Brain microvascular endothelial cell (primary cell): Measurements from ENCODE around the gene KIF3B.

Experiments used
- DNase-seq: peaks from one replicate; pipeline ENCODE4 v3.0.0-alpha.2; 2020
- H3K27ac ChIP-seq: fragments of 250-450 bp; sonication (Bioruptor Pico); 2 replicates; pipeline ENCODE4 v1.5.1; 2020; ENCODE audit warnings: mild to moderate bottlenecking, moderate library complexity
- H3K27me3 ChIP-seq: fragments of 250-450 bp; sonication (Bioruptor Pico); replicated peaks from 2 replicates; pipeline ENCODE4 v1.5.1; 2020; ENCODE audit warnings: mild to moderate bottlenecking
- H3K36me3 ChIP-seq: fragments of 250-450 bp; sonication (Bioruptor Pico); replicated peaks from 2 replicates; pipeline ENCODE4 v1.5.1; 2020; ENCODE audit warnings: mild to moderate bottlenecking
- H3K4me3 ChIP-seq: 2 replicates; pipeline ENCODE4 v1.5.1; 2011; ENCODE audit warnings: low read depth, mild to moderate bottlenecking, control low read depth, low read length, moderate library complexity
- in situ Hi-C: cut with HindIII; loops from 2 replicates; pipeline ENCODE4 v1.10.0; 2017; ENCODE audit warnings: low sequenced_read_pairs, low pct_ligation_motif_present
- TF ChIP-seq, protein P1 (sequence below): IDR thresholded peaks from 2 replicates; pipeline ENCODE4 v1.5.1; 2011; ENCODE audit warnings: low read depth, mild to moderate bottlenecking, moderate library complexity, low read length, control low read depth, inconsistent platforms; ENCODE audit errors: missing control alignments

The KIF3B gene

DNA sequence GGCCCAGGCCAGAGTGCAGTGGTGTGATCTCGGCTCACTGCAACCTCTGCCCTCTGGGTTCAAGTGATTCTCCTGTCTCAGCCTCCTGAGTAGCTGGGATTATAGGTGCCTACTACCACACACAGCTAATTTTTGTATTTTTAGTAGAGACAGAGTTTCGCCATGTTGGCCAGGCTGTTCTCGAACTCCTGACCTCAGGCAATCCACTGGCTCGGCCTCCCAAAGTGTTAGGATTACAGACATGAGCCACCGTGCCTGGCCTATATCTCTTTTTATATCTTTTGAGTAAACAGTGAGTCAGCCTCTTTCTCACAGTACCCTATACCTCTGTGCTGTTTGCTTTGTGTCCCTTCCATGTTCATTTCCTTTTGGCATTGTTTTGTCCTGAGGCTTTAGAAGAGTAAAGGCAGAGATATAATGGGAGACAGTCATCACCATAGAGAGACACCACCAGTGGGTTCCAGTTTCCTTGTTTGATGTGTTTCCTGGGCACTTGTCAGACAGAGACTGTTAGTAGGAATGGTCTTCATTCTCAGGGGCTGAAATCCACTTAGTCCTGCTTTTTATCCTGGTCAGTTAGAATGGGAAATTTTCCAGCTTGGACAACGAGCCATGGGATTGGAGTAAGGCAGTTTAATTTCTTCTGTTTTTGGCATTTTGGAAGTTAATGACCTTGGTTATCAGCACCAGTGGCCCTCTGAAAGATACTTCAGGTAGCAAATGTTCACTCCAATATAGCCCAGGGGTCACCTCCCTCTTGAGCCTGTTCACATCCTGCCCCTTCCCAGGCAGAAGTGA, 48.5 kb downstream of the KIF3B start:
- Histone ChIP-seq H3K27me3 (no peaks in the 10 kb centered on the region), H3K27ac (peak overlapping the region; percentile 95), H3K36me3 (peaks cover 3% of the 10 kb centered on the region), H3K4me3 (no peak overlapping the region)
- in situ Hi-C loops = no loop called here
- TF ChIP-seq, protein P1, sequence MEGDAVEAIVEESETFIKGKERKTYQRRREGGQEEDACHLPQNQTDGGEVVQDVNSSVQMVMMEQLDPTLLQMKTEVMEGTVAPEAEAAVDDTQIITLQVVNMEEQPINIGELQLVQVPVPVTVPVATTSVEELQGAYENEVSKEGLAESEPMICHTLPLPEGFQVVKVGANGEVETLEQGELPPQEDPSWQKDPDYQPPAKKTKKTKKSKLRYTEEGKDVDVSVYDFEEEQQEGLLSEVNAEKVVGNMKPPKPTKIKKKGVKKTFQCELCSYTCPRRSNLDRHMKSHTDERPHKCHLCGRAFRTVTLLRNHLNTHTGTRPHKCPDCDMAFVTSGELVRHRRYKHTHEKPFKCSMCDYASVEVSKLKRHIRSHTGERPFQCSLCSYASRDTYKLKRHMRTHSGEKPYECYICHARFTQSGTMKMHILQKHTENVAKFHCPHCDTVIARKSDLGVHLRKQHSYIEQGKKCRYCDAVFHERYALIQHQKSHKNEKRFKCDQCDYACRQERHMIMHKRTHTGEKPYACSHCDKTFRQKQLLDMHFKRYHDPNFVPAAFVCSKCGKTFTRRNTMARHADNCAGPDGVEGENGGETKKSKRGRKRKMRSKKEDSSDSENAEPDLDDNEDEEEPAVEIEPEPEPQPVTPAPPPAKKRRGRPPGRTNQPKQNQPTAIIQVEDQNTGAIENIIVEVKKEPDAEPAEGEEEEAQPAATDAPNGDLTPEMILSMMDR = no peak
- DNase-seq = peak; percentile 85

DNA sequence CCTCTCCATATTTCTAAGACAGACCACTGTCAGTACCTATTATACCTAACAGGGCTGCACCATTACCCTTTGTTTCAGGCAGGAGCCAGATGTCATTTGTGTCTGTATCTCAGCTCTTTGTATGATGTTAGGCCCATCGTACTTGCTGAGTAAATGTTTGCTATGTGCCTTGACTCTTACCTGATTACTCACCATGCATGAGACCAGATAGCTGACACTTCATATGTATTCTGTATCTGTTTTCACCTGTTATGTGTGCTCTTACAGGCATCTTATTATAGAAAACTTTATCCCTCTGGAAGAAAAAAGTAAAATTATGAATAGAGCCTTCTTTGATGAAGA, 49.0 kb downstream of the KIF3B start:
- H3K27ac ChIP-seq = peak overlapping the region; percentile 95
- TF ChIP-seq, protein P1 = no peak
- no peak overlapping the region for H3K4me3 ChIP-seq
- no peaks in the 10 kb centered on the region for H3K27me3 ChIP-seq
- peaks cover 8% of the 10 kb centered on the region for H3K36me3 ChIP-seq
- in situ Hi-C loops = no loop called here
- peak; percentile 16 for DNase-seq

DNA sequence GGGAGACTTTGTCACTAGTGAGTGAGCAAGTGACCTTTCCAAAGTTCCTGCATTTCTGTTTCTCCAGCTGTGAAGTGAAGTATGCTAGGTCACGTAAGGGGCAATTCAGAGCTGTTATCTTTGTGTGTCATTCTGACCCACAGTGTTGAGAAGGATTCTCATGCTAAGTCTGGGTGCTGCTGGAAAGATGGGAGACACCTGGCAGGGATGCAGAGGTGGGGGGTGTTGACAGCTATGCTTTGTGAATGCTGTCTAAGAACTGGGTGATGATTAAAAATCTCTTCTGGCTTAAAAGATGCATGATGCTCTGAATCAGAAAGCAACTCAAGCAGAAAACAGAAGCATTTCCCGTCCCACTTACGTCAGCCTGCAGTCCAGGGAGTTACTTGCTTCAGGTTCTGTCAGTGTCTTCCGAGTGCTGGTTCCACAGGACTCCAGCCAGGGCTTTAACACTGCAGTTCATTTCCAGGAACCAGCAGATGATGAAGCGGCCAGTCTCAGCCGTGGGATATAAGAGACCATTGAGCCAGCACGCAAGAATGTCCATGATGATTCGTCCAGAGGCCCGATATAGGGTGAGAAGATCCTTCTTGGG, 49.7 kb downstream of the KIF3B start:
- Histone ChIP-seq H3K27me3 (no peaks in the 10 kb centered on the region), H3K4me3 (no peak overlapping the region), H3K36me3 (peaks cover 14% of the 10 kb centered on the region), H3K27ac (peak overlapping the region; percentile 95)
- in situ Hi-C loops = no loop called here
- TF ChIP-seq, protein P1 = no peak
- DNase-seq = peak; percentile 79

DNA sequence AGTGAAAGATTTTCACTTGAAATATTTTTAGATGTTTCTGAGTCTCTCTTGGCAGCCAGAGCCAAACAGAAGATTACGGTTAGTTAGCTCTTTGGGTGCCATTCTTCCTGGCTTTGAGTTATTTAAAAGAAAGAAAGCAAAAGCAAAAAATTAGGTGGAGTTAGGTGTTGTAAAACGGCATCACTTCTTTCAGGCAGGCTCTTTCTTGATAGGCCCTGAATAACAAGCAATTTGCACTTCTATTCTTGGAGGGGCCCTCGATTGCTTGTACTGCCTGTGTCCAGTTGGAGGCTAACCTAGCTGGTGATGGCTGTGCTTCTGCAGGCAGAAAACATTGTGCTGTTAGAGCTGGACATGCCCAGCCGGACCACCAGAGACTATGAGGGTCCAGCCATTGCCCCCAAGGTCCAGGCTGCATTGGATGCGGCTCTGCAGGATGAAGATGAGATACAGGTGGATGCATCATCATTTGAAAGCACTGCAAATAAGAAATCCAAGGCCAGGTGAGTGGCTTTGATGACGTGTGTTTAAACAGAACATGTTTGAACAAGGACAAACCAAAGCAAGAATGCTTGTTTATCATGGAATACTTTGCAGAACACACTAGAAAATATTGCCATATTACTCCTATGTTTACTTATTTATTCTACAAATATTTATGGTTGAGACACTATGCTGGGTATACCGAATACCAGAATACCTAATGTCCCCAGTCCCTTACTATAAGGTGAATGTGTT, 52.5 kb downstream of the KIF3B start:
- Histone ChIP-seq H3K4me3 (no peak overlapping the region), H3K27ac (no peak overlapping the region), H3K27me3 (no peaks in the 10 kb centered on the region), H3K36me3 (peaks cover 14% of the 10 kb centered on the region)
- in situ Hi-C loops = no loop called here
- TF ChIP-seq, protein P1 = no peak
- no peak for DNase-seq

DNA sequence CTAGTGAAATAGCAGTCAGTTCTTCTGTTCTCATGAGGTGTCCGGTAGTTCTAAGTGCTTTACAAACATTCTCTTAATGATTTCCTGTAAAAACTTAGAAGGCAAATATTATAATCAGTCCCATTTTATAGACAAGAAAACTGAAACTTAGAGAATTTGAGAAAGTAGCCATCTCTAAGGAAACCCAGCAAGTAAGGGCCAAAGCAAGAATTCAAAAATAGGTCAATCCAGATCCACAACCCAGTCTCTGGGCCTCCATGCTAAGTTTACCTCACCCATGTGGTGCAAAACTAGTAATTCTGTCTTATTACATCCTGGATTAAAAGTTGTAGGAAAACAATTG, 53.1 kb downstream of the KIF3B start:
- DNase-seq = no peak
- TF ChIP-seq, protein P1 = no peak
- H3K27me3 ChIP-seq = no peaks in the 10 kb centered on the region
- in situ Hi-C loops = no loop called here
- no peak overlapping the region for H3K27ac ChIP-seq
- no peak overlapping the region for H3K4me3 ChIP-seq
- H3K36me3 ChIP-seq = peaks cover 14% of the 10 kb centered on the region
